HPDE6-E6E7 (cell line): ENCODE measurements around the gene ARSJ.

Experiments
- DNase-seq: peaks from one replicate; pipeline ENCODE4 v3.0.0; 2011; ENCODE audit warnings: missing footprints; ENCODE audit errors: extremely low spot score

Gene ARSJ

GRCh38 chr4:113987382-113987941 is 8.0 kb upstream of the ARSJ start:
- no peak for DNase-seq

DNA sequence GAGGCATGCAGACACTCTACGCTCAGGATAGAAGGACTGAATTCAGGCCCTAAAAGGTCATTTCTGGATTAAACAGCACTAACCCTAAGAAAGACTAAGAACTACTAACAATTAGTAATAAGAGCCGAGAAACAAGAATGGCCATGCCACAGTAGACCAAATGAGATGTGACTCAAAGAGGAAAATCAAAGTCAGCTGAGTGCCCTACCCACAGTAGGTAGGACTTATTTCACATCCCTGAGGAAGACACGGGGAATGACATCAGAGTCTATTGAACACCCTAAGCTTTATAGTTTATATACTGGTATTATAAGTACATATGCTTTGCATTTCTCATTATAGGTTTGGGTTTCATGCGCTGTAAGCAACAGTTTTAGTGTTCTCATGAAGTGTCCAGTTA is 2.7 kb upstream of the ARSJ start:
- no peak for DNase-seq

GRCh38 chr4:113981591-113981990 is 2.1 kb upstream of the ARSJ start:
- DNase-seq, result no peak

DNA sequence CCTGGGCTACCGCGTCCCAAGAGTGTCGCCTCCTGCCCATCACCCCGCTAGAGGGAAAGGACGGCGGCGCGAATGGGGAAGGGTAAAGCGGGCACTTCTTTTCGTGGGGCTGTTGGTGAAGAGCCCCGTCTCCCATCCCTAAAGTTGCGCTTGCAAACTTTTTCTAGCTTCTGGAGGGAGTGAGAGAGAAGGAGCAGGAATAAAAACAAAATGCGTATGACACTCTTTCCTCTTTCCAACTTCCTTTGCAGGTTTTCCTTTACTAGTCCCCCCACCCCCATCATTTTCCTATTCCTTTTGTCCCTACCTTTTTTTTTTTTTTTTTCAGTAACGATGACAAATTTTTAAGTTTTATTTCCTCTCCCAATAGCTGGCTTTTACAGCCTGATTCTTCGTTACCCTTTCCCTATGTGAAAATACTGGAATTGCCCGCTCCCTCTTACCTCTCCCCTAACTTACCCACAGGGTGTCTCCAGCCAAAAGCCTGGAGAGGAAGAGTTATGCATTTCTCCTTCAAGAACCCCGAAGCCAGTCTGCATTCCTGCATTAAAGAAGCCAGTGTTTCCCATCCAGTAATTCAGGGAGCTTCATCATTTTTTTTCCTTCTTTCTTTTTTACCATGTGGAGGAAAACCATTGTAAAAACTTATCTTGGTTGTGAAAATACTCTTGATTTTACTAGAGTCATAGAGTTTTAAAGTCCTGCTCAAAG is 613 bp upstream of the ARSJ start:
- no peak for DNase-seq

DNA sequence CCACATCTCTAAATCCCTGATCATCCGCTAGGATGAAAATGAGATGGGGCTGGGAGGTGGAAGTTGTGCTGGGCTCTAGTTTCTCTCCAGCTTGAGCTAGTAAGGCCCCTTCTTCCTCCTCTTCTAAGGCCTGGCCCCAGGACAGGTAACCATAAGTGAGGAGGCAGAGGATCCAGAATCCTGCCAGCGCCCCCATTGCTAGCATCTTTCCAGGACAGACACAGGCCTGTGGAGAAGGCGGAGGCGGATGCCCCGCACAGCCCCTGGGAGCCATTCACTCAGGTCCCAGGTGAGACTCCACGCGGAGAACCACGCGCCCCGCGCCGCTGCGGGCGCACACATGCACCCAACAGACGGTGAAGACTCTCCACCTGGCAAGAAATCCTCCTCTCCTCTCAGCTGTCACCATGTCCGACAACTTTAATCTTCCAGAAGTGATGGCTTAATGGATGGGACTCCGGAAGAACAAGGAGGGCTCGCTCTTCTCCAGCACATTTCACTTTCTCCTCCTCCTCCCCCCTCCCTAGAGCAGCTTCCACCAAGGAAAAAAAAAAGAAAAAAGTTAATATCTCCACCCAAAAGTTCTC is 793 bp downstream of the ARSJ start:
- DNase-seq, result no peak

DNA sequence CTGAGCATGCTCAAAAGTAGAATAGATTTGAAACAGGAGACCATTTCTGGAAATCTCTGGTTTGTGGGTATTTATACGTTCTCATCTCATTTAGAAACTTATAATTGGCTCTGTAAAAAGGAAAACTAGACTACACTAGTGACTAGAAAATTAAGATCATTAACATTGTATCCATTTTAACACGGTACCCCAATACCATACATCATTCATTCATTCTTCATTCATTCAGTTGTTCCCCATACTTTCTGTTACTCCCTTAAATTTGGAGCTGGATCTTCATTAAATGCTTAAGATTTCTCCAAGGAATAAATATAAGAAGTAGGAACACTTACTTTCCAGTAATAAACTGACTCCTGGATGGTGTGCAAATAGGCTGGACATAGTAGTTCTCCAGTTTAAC is 1.3 kb downstream of the ARSJ start:
- DNase-seq, result no peak

GRCh38 chr4:113977526-113977855 is 2.0 kb downstream of the ARSJ start:
- no peak for DNase-seq

DNA sequence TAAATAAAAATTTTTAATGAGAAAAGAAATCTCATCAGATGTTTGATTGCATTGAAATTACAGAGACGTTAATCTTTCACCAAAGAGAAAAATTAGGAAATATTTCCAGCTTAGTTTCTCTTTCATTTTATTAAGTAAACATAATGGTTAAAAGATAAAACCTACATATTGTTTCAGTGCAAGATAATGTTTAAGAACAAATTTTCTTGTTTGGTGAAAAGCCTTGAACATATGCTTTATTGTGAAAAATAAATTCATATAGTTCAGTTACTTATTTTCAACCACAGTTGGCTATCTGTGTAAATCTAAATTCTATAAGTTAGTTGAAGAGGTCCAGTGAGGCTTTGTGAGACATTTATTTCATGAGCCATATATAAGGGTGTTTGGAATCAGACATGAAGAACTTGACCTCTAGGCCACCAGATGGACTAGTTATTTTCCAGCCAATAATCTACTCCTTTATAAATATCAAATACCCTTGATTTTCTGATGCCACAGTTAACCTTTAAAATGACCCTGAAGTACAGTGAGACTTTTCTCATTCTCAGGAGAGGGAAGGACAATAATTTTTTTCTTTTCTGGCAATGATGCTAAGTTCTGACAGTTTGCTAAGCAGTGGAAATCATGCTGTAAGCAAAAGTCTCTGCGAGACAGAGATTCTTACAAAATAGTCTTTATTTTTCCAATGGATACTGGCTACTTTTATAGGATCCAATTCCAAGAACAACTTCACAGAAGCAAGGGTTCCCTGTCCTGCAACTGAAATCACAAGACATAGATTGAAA is 2.5 kb downstream of the ARSJ start:
- no peak for DNase-seq

DNA sequence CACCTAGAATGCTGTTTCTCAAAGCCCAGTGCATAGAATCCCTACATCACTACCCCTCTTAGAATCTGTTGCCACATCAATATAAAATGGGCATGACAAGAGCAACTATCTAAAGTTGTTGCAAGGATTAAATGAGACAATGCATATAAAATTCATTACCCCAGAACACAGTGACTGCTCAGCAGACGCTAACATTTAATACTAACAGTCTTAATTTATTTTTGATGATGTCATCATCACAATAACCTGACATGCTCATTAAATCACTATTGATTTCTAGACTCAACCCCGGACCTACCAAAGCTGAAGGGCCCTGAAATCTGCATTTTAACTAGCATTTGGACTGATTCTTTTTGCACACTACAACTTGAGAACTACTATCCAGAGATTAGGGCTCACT is 3.9 kb downstream of the ARSJ start:
- no peak for DNase-seq

DNA sequence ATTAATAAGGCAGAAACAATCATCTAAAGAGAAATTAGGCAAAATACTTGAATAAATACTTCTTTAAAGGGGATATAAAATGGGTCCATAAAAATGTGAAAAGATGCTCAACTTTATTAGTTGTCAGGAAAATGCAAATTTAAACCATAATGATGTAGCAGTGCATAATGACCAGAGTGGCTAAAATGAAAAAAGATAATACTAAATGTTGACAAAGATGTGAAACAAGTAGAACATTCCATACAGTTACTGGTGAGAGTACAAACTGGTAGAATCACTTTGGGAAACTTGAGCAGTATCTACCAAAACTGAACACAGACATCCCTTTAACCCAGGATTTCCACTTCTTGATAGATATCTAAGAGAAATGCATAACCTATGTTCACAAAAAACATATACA is 5.0 kb downstream of the ARSJ start:
- DNase-seq, result no peak

DNA sequence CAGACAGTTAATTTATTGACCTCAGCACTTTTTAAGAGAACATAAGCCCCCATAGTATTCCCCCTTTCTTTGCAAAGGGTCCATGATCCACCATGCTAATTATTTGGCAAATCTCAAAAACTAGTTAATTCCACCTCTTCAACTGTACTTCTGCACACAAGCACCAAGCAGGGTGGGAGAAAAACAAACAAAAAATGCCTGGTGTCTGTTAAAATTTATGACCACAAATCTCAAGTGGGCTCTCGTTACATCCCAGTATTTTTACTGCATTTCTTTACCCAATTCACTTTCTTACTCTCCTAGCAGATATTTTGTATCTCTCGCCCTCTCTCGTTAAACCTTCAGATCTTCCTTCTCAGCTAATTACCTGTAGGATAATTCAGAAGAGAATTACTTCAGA is 6.1 kb downstream of the ARSJ start:
- DNase-seq, result no peak

GRCh38 chr4:113972781-113973180 is 6.7 kb downstream of the ARSJ start:
- DNase-seq, result no peak

DNA sequence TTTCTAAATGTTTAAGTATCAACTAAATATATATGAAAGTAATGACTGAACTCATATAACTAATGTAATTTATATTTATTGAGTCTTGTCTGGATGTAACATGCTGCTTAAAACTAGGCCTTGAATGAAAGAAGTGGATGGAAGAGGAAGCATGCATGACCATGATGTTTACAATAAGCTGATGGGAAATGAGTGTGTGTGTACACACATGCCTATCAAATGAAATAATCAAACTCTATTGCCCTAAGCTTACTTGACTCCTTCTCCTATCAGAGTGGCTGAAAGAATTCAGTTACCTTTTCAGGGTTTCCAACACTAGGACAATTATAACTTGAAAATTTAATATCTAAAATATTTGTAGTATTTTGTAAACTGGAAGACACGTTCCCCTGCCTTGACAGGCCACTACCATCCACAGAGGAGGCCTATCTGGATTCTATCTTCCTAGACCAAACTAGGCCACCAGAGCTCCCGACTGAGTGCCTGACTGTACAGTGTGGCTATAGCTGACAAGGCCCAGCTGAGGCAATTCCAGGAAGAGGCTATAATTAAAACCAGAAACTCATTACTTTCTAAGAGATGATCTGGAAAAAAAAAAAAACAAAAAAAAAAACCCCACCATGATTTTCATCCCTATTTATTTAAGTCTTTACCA is 7.6 kb downstream of the ARSJ start:
- DNase-seq, result no peak

DNA sequence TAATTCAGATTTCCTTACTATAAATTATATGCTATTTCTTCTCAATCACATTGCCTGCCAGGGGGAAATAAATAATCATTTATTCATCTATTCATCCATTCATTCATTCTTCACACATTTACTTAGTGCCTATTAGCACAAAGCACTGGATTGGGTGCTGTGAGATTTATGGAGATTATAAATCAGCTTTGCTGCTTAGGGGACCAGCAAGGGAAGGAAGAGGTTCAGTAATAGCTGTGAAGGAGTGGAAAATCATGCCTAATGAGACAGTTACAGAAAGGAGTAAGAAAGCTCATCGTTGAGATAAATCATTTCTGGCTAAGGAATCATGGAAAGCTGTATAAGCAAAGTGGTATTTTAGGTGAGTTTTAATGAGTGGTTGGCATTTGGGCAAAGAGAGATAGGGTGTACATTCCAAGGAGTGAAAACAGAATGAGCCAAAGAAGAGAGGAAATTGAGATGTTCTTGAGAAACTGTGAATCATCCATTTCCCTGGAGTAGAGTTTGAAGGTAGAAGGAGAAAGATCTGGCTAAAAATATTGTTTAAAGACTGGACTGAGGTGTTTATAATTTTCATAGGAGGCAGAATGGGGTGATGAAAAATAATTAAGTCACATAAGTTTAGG is 9.6 kb downstream of the ARSJ start:
- DNase-seq, result no peak

- no peak for DNase-seq
These were observed 11.0 kb downstream of the ARSJ start for GRCh38 chr4:113968473-113968872.

DNA sequence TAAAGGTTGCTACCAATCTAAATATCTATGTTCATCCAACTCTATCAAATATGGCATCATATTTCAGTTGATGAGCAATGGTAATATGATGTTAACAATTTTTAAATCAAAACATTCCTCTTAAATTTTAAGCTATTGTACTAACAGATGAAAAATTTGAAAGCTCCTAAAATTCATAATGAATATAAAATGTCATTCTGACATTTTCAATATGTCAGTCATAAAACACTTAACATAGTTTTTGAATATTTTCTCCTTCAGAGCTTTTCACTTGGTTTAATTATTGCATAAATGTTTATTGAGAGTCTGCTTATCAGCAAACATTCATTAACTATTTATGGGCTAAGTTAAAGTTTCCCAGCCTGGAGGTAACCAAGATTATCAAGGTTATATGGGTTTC is 11.8 kb downstream of the ARSJ start:
- no peak for DNase-seq

GRCh38 chr4:113962719-113963265 is 16.7 kb downstream of the ARSJ start:
- DNase-seq, result no peak

DNA sequence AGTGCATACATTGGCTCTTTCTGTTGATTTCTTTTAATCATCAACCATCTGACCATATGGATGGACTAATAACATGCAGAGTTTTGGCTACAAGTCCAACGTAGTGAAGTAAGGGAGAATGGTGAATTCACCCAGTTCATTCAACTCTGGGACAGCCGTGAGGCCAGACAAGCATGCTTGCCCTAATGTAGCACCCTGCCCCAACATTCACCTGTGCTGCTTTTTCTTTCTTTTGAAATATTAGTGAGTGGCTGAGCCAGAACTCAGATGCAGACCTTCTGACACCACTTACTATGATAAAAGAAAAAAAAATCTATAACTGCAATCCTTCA is 17.5 kb downstream of the ARSJ start:
- no peak for DNase-seq

- DNase-seq, result no peak
These were observed 18.6 kb downstream of the ARSJ start for GRCh38 chr4:113960684-113961321.

- DNase-seq, result no peak
These were observed 19.9 kb downstream of the ARSJ start for GRCh38 chr4:113959539-113959937.
